SK-N-MC (cell line): ENCODE data around the gene HOXC9.

Experiments used
- DNase-seq: peaks from one replicate; pipeline ENCODE4 v3.0.0-alpha.2; 2011; ENCODE audit warnings: low read depth, low spot score
- H3K27ac ChIP-seq: fragments of 200-600 bp; sonication (generic); 2 replicates; pipeline ENCODE4 v1.5.1; 2016; ENCODE audit warnings: mixed run types
- H3K36me3 ChIP-seq: fragments of 200-600 bp; sonication (generic); 2 replicates; pipeline ENCODE4 v1.6.1; 2017; ENCODE audit warnings: antibody characterized with exemption, low read length, mixed read lengths; ENCODE audit not compliant: insufficient read depth
- H3K4me3 ChIP-seq: fragments of 200-600 bp; sonication (generic); 2 replicates; pipeline ENCODE4 v1.5.1; 2016
- H3K9ac ChIP-seq: fragments of 200-600 bp; sonication (generic); 2 replicates; pipeline ENCODE4 v1.8.0; 2017; ENCODE audit warnings: mixed run types, mixed read lengths; ENCODE audit not compliant: insufficient read length
- H3K9me3 ChIP-seq: fragments of 200-600 bp; sonication (generic); 2 replicates; pipeline ENCODE4 v1.6.1; 2017; ENCODE audit warnings: low read depth, mild to moderate bottlenecking, antibody characterized with exemption, low read length, moderate library complexity, mixed read lengths
- EZH2 ChIP-seq: fragments of 200-600 bp; sonication (generic); IDR thresholded peaks from one replicate; pipeline ENCODE4 v1.6.1; 2017; ENCODE audit warnings: antibody characterized with exemption
- FOXP2 ChIP-seq: optimal IDR thresholded peaks from 2 replicates; pipeline ENCODE3; 2011; ENCODE audit warnings: mild to moderate bottlenecking, moderate library complexity; ENCODE audit not compliant: insufficient read depth; ENCODE audit errors: extremely low read length, control extremely low read depth
- POLR2AphosphoS5 ChIP-seq: IDR thresholded peaks from 2 replicates; pipeline ENCODE4 v1.6.1; 2012; ENCODE audit warnings: mild to moderate bottlenecking, low read depth, low read length, borderline replicate concordance

Gene HOXC9

GRCh38 chr12:54024581-54025305 is 24.8 kb downstream of the HOXC9 start:
- DNase-seq = no peak
- Histone ChIP-seq H3K9me3 (no peaks in the 10 kb centered on the region), H3K27ac (peak overlapping the region; percentile 96), H3K36me3 (peaks cover 8% of the 10 kb centered on the region), H3K4me3 (peak overlapping the region; percentile 95), H3K9ac (peak overlapping the region; percentile 99)
- TF ChIP-seq EZH2 = no peak
- no peak for TF ChIP-seq POLR2AphosphoS5
- TF ChIP-seq FOXP2 = no peak

GRCh38 chr12:54025499-54026405 is 25.8 kb downstream of the HOXC9 start:
- Histone ChIP-seq H3K27ac (peak overlapping the region; percentile 96), H3K9ac (peak overlapping the region; percentile 99), H3K9me3 (no peaks in the 10 kb centered on the region), H3K4me3 (peak overlapping the region; percentile 95), H3K36me3 (peaks cover 12% of the 10 kb centered on the region)
- DNase-seq = no peak
- no peak for TF ChIP-seq EZH2
- no peak for TF ChIP-seq POLR2AphosphoS5
- no peak for TF ChIP-seq FOXP2

- DNase-seq = no peak
- TF ChIP-seq POLR2AphosphoS5 = no peak
- TF ChIP-seq EZH2 = no peak
- no peak for TF ChIP-seq FOXP2
- H3K9me3 ChIP-seq = no peaks in the 10 kb centered on the region
- H3K36me3 ChIP-seq = peaks cover 12% of the 10 kb centered on the region
- peak overlapping the region; percentile 96 for H3K27ac ChIP-seq
- peak overlapping the region; percentile 95 for H3K4me3 ChIP-seq
- peak overlapping the region; percentile 99 for H3K9ac ChIP-seq
Measured at GRCh38 chr12:54026640-54027441, 26.9 kb downstream of the HOXC9 start.

- H3K4me3 ChIP-seq = peak overlapping the region; percentile 95
- H3K9ac ChIP-seq = peak overlapping the region; percentile 99
- peak overlapping the region; percentile 96 for H3K27ac ChIP-seq
- no peaks in the 10 kb centered on the region for H3K9me3 ChIP-seq
- TF ChIP-seq FOXP2 (no peak), POLR2AphosphoS5 (no peak), EZH2 (no peak)
- DNase-seq = no peak
- H3K36me3 ChIP-seq = peaks cover 12% of the 10 kb centered on the region
Measured at GRCh38 chr12:54027442-54027786, 27.5 kb downstream of the HOXC9 start.

- no peaks in the 10 kb centered on the region for H3K9me3 ChIP-seq
- peak within 1 kb of the TSS; percentile 99 for H3K9ac ChIP-seq
- TF ChIP-seq POLR2AphosphoS5 = no peak
- TF ChIP-seq EZH2 = no peak
- TF ChIP-seq FOXP2 = no peak
- H3K4me3 ChIP-seq = peak within 1 kb of the TSS; percentile 95
- peak within 1 kb of the TSS; percentile 96 for H3K27ac ChIP-seq
- DNase-seq = no peak
- peaks cover 12% of the 10 kb centered on the region for H3K36me3 ChIP-seq
Measured at GRCh38 chr12:54028314-54029201, 28.6 kb downstream of the HOXC9 start, which contains the start of gene HOXC6. HOXC6 (plus strand) TSS chr12:54028440; CDS start chr12:54028522, 82 bp downstream.

GRCh38 chr12:54029529-54030441 is 29.8 kb downstream of the HOXC9 start:
- Histone ChIP-seq H3K9ac (no peak overlapping the region), H3K36me3 (peaks cover 12% of the 10 kb centered on the region), H3K27ac (peak overlapping the region; percentile 78; the same call in 1 of the 2 replicates), H3K9me3 (no peaks in the 10 kb centered on the region), H3K4me3 (no peak overlapping the region)
- TF ChIP-seq FOXP2 = no peak
- no peak for TF ChIP-seq EZH2
- TF ChIP-seq POLR2AphosphoS5 = no peak
- DNase-seq = no peak
